Kidney capillary endothelial cell (primary cell): ENCODE data around the gene DNAH9.

ENCODE experiments used
- DNase-seq: peaks from one replicate; pipeline ENCODE4 v3.0.0-alpha.2; 2018; ENCODE audit warnings: low spot score

DNAH9 gene

GRCh38 chr17:11610999-11611566 lies 12.8 kb downstream of the DNAH9 start:
- no peak for DNase-seq

- no peak for DNase-seq
Observed at GRCh38 chr17:11612956-11613355, 14.7 kb downstream of the DNAH9 start.

DNA sequence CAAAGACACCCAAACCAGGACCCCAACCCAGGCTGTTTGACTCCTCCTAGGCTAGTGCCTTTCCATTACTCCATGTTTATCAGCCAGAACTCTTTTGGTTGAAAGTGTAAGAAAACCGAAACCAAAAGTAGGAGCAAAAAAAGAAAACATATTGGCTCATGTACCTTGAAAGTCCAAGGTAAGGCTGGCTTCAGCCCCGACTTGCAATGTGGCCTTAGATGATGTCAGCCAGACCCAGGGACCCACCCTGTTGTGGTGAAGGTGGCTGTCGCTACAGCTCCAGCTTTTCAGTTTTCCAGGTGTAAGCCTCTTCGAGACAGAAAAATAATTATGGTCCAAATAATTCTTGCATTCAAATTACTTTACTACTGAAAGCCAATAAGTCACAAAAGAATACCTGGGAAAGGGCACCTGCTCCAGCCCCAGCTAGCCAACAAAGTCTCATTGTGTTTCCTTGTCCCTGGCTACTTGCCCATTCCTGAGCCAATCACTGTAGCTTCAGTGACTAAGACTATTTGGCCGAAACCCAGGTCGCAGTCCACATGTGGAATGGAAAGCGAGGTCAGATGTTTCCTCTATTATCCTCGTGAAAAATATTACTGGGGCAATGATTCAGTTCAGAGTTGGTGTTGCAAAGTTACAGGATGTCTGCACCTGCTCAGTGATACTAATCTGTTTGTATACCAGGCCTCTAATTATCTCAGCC lies 20.7 kb downstream of the DNAH9 start:
- no peak for DNase-seq

DNA sequence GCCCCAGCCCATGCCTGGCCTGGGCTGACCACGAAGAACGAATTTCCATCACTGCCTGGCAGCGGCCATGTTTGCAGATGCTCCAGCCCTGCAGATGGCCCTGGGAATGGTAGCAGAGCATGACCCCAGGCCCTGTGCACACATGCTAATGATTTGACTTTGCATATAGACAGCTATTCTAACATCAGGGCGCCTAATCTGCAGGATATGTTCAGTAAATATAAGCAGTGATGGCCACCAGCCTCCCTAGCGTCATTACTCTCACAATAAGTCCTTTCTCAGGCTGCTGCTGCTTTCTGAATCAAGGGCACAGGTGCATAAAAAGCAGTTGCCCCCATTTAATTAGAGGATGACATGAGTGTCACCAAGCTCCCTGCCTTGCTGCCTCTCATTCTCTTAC lies 24.2 kb downstream of the DNAH9 start:
- no peak for DNase-seq

- DNase-seq = no peak
Observed at GRCh38 chr17:11624976-11625375, 26.7 kb downstream of the DNAH9 start.

DNA sequence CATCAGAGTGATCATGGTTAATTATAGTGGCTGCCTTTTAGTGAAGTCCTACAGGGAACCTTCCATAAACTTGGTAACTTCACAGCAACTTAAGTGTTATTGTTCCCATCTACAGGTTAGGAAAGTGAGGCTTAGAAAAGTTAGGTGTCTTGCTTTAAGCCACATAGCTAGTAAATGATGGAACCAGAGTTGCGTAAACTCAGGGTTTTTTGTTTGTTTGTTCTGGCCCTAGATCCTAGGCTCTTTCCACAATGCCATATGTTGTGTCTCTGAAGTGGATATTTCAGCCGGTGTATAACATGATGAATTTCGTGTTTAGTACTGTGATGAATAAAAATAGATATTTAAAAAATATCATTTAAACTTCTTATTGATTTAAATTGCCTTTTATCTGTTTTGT lies 27.6 kb downstream of the DNAH9 start:
- no peak for DNase-seq

DNA sequence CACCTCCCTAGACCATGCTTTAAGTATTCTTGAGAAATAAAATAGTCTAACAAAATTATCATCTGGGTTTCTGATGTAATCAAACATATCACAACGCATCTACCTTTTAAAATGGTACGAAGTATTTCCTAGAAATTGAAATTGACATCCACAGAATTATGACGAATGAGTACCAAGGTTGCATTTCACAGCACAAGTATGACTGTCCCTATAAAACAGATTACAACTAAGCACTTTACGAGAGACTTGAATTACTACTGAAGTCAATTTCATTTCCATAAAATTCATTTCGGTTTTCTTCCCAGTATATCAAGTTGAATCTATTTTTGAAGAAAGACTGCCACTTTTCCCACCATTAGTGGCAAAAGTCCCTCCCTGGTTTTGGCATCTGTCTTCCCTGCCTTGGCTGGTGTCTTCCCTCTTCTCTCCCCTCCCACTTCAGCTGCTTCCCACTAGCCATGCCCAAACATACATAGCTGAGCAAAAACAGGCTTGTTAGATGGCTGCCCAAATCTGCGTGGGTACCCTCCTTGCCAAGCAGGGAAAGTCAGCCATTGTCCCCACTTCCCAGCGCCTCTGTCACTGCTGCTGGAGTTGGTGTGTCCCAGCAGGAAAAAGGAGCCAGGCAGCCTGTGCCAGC lies 29.2 kb downstream of the DNAH9 start:
- no peak for DNase-seq

DNA sequence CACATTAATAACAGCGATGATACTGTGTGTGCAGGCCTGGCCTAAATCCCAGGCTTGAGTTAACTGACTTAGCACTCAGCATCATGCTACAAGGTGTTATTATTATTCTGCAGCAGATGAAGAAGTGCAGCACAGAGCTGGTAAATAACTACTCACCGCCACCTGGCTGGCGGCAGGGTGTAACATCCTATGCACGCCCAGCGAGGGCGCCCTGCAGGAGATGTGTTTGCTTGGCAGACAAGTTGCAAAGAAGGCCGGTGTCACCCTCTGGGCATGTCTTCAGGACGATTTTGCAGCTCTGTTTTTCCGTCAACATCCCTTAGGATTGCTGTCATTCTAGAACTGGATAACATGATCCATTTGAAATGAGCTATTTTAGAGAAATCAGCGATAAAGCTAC lies 30.1 kb downstream of the DNAH9 start:
- no peak for DNase-seq

GRCh38 chr17:11628831-11629230 lies 30.6 kb downstream of the DNAH9 start:
- DNase-seq = no peak

DNA sequence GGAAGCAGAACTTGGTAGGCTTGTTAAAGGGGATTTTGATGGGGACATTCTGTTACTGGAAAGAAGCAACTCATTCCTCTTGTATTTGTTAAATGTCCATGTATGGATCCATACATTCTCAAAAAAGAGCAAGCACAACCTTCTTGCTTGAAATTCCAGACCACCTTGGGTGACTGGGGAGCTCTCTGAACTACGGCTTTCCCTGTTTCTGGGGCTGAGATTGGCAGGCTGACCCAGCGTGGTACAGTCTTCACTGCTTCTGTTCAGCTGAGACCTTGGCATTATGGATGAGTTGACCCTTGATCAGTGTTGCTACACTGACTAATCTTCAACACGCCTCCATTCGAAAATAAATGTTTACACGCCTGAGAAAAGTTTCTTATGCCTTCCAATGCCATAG lies 38.5 kb downstream of the DNAH9 start:
- no peak for DNase-seq

- no peak for DNase-seq
Observed at GRCh38 chr17:11637796-11638195, 39.5 kb downstream of the DNAH9 start.

DNA sequence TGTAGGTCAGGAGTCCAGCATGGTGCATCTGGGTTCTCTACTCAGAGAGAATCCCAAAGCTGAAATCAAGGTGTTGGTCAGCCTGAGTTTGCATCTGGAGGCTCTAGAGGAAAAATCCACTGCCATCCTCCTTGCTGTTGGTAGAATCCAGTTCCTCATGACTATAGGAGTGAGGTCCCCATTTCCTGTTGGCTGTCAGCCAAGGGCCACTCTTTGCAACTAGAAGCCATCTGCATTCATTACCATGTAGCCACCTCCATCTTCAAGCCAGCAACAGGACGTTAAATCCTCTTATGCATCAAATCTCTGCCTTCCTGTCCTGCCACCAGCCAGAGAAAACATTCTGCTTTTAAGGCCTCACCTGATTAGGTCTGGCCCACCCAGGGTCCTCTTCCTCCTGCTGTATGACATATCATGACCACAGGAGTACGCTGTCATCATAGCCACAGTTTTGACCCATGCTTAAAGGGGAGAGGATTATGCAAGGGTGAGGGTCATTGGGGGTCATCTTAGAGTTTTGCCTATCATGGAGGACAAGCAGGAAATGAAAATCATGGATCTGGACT lies 40.5 kb downstream of the DNAH9 start:
- no peak for DNase-seq

DNA sequence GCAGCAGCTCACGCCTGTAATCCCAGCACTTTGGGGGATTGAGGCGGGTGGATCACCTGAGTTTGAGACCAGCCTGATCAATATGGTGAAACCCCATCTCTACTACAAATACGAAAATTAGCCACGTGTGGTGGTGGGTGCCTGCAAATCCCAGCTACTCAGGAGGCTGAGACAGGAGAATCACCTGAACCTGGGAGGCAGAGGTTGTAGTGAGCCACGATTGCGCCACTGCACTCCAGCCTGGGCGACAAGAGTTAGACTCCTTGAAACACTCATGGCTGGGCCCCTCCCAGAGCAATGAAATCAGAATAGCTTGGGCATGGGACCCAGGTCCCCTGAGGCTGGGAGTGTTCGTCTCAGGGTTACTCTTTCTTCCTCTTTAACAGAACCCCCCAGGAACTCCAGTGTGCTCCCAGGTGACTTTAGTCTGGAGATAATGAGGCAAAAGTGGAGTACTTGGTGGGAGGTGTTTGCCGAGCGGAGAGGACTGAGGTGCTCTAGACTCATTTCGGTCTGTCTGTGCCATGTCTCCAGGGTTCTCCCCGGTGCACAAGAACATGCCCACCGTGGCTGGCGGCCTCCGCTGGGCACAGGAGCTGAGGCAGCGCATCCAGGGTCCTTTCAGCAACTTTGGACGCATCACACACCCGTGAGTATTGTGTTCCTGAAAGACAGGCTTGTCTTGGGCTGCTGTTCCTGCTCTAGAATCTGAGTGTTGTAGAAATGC lies 41.6 kb downstream of the DNAH9 start:
- DNase-seq = no peak

DNA sequence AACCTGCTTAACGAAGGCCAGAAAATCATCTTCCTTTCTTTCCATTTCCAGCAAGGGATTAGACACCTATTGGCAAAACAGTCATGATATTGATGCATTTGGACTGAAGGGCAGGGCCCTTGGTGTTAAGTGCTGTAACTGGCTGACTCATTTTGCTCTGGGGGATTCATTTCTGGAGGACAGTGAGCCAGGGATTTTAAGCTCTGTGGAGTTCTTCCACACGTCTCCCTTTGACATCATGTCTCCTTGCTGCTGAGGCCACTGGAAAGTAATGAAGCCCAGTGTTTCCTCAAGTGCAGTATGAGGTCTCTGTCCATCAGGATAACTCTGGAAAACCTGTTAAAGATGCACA lies 42.2 kb downstream of the DNAH9 start:
- no peak for DNase-seq

GRCh38 chr17:11641521-11642275 lies 43.4 kb downstream of the DNAH9 start:
- no peak for DNase-seq

- no peak for DNase-seq
Observed at GRCh38 chr17:11642655-11643054, 44.4 kb downstream of the DNAH9 start.

DNA sequence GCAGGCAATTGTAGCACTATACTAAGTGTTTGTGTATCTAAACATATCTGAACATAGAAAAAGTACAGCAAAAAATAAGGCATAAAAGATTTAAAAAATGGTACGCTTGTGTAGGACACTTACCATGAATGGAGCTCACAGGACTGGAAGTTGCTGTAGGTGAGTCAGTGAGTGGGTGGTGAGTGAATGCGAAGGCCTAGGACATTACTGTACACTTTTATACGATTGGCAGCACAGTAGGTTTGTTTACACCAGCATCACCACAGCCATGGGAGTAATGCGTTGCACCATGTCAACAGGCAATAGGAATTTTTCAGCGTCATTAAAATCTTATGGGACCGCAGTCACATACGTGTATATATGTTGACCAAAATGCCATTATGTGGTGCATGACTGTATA lies 45.6 kb downstream of the DNAH9 start:
- no peak for DNase-seq

DNA sequence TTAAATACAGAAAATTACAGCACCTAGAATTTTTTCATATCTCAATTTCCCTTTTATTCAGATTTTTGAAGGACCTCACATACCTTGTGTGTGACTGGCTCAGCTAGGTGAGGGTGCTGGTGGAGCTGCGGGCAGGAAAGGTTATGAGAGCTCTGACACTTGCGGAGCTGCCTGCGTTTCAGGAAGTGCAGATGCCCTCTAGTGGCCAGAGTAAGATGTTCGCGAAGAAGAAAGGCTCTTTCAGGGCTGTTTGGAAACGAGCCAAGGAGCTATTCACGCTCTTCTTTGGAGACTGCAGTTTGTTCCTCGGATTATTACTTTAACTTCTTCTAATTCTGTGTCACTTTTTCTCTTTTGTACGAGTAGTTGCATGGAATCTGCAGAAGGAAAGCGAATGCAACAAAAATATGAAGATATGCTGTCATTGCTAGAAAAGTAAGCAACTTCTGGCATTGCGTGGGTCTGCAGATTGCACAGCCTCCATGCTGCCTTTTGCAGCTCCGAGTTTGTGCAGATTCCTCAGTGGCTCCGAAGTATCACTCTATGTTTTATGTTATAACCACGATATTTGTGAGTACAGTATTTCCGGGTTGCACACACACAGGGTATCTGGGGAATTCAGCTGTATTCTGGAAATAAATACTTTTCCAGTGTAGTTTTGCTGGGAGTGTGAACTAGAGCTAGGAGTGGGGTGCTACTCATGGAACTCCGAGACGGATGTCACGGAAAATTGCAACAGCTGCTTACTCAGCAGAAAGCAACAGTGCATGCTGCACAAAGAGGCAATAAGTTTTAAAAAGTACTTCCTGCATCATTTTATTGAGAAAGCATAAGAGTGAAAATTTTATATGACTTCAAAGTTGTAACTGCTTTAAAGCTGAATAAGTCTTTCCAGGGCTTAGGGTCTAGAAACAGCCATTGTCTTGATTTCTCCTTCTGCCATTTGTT lies 46.3 kb downstream of the DNAH9 start:
- DNase-seq = peak; percentile 73

GRCh38 chr17:11645426-11645825 lies 47.2 kb downstream of the DNAH9 start:
- DNase-seq = no peak

- no peak for DNase-seq
Observed at GRCh38 chr17:11651089-11651488, 52.8 kb downstream of the DNAH9 start.

GRCh38 chr17:11668618-11669017 lies 70.3 kb downstream of the DNAH9 start:
- no peak for DNase-seq
